Tibial artery (tissue), 4 donors: ENCODE measurements around the gene CD28.

Source experiments
- DNase-seq, 2 donors: peaks; one replicate each; pipeline ENCODE4 v3.0.0-alpha.2; 2019
- H3K27ac ChIP-seq, 2 donors: fragments of 200-600 bp; sonication (generic) in 1 of 2; 1 replicate in 1 of 2; 2 replicates in 1 of 2; pipeline ENCODE4 v1.5.1; 2018 to 2019; ENCODE audit warnings: mild to moderate bottlenecking in 1 of 2
- H3K27me3 ChIP-seq, 2 donors: fragments of 200-600 bp; sonication (generic) in 1 of 2; one replicate each; pipeline versions ENCODE4 v1.5.1 to v1.6.0; 2016 to 2019
- H3K36me3 ChIP-seq, 3 donors: fragments of 200-600 bp; sonication (generic) in 2 of 3; one replicate each; pipeline ENCODE4 v1.5.1; 2016 to 2019; ENCODE audit warnings: mild to moderate bottlenecking in 2 of 3
- H3K4me1 ChIP-seq, 4 donors: fragments of 200-600 bp; sonication (generic) in 2 of 4; 1 replicate in 3 of 4; 2 replicates in 1 of 4; pipeline ENCODE4 v1.5.1; 2016 to 2019
- H3K4me3 ChIP-seq, 2 donors: fragments of 200-600 bp; sonication (generic) in 1 of 2; 1 replicate in 1 of 2; 2 replicates in 1 of 2; pipeline ENCODE4 v1.5.1; 2018 to 2019; ENCODE audit warnings: mild to moderate bottlenecking in 2 of 2
- H3K9me3 ChIP-seq, 3 donors: fragments of 200-600 bp; sonication (generic) in 1 of 3; one replicate each; pipeline ENCODE4 v1.5.1; 2016 to 2019
- intact Hi-C: fragments of 100-400 bp; cut with DNase I; formaldehyde crosslinking; loops from one replicate; pipeline ENCODE4 v1.15.0; 2023; ENCODE audit warnings: low total_unique reads
- TF ChIP-seq, protein P1 (sequence below), 2 experiments: fragments of 200-600 bp in 1 of 2; fragments of 450-650 bp in 1 of 2; IDR thresholded peaks; one replicate each; pipeline ENCODE4 v1.5.1; 2017 to 2019; ENCODE audit warnings: antibody characterized with exemption in 2 of 2, mild to moderate bottlenecking in 1 of 2, moderate library complexity in 1 of 2

CD28 gene

DNA sequence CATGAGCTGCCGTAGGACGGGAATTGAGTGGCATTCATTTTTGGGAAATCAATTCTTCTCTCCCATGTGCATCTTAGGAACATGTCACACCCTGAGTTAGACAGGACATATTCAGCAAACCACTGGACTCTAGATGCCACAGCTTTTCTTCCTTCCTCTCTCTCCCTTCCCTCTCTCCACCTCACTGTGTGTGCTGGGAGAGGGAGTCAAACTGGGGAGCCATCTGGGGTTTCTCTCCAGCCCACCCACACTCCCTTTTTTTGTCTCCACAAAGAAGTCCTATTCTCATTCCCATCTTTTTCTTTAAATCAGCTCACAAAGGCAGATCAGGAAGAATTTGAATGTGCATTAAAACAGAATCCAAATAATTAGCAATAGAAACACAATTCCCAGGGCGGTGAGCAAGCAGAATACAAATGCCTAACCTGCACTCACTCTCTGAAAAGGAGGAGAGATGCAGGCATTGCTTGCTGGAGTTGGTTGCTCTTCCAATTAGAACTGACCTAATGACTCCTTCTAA is 15.4 kb downstream of the CD28 start:
- intact Hi-C loops = no loop called here
- Histone ChIP-seq H3K4me1 (no peaks in the 10 kb centered on the region), H3K27ac (no peak overlapping the region), H3K36me3 (no peaks in the 10 kb centered on the region), H3K27me3 (no peaks in the 10 kb centered on the region), H3K9me3 (no peaks in the 10 kb centered on the region), H3K4me3 (no peak overlapping the region)
- TF ChIP-seq, protein P1, sequence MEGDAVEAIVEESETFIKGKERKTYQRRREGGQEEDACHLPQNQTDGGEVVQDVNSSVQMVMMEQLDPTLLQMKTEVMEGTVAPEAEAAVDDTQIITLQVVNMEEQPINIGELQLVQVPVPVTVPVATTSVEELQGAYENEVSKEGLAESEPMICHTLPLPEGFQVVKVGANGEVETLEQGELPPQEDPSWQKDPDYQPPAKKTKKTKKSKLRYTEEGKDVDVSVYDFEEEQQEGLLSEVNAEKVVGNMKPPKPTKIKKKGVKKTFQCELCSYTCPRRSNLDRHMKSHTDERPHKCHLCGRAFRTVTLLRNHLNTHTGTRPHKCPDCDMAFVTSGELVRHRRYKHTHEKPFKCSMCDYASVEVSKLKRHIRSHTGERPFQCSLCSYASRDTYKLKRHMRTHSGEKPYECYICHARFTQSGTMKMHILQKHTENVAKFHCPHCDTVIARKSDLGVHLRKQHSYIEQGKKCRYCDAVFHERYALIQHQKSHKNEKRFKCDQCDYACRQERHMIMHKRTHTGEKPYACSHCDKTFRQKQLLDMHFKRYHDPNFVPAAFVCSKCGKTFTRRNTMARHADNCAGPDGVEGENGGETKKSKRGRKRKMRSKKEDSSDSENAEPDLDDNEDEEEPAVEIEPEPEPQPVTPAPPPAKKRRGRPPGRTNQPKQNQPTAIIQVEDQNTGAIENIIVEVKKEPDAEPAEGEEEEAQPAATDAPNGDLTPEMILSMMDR (IDR thresholded peaks at IDR 0.05) = no peak
- no peak for DNase-seq

DNA sequence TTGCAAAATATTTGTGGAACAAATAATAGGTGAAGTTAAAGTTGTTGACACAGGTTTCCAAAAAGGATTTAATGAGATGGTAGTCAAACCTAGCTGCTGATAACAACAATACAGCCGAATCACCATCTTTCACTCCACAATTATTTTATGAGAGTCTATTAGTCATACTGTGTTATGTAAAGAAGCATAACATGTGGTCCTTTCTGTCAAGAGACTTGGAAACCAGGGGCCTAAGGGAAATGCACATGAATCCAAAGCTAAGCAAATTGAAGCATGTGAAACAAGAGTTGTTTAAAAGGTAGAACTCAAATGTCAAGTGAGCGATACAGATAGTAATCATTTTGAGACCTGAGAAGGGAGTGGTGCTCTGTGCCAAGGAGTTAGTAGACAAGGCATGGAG is 16.0 kb downstream of the CD28 start:
- H3K27me3 ChIP-seq = no peaks in the 10 kb centered on the region
- no peaks in the 10 kb centered on the region for H3K36me3 ChIP-seq
- TF ChIP-seq, protein P1 (IDR thresholded peaks at IDR 0.05) = no peak
- H3K4me1 ChIP-seq = no peaks in the 10 kb centered on the region
- no peak overlapping the region for H3K4me3 ChIP-seq
- DNase-seq = no peak
- no peaks in the 10 kb centered on the region for H3K9me3 ChIP-seq
- intact Hi-C loops = no loop called here
- H3K27ac ChIP-seq = no peak overlapping the region

GRCh38 chr2:203728321-203728720 is 21.9 kb downstream of the CD28 start:
- TF ChIP-seq, protein P1 (IDR thresholded peaks at IDR 0.05) = no peak
- DNase-seq = no peak
- Histone ChIP-seq H3K9me3 (no peaks in the 10 kb centered on the region), H3K4me3 (no peak overlapping the region), H3K27ac (no peak overlapping the region), H3K27me3 (no peaks in the 10 kb centered on the region), H3K4me1 (no peaks in the 10 kb centered on the region), H3K36me3 (no peaks in the 10 kb centered on the region)
- intact Hi-C loops = no loop called here

DNA sequence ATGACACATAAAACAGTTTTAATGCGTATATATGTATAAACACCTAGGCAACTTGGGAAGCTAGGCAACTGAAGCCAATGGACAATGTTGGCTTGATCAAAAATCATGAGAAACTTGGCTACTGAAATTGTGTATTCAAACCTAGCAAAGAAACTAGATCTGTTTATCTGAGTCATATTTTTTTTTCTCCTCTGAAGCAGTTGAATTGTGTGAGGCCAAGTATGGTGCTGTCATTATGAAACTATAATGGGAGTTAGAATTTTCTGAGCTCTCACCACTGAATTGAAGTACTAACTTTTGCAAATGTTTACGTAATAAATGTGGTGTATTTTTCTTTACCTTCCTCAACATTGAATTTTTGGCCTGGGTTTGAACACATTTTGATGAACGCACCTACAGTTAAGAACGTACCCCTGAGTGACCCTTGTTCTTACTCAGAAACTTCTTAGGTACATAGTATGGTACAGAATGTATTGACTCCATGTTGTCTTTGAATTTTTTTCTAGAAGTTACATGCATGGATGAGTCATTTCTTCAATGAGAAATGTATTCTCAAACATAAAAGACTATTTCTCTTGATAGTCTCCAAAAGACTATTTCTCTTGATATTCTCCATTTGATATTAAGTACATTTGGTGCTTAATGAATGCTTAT is 23.8 kb downstream of the CD28 start:
- Histone ChIP-seq H3K27me3 (no peaks in the 10 kb centered on the region), H3K27ac (no peak overlapping the region), H3K4me1 (no peaks in the 10 kb centered on the region), H3K36me3 (no peaks in the 10 kb centered on the region), H3K9me3 (no peaks in the 10 kb centered on the region), H3K4me3 (no peak overlapping the region)
- TF ChIP-seq, protein P1 (IDR thresholded peaks at IDR 0.05) = no peak
- intact Hi-C loops = no loop called here
- no peak for DNase-seq

DNA sequence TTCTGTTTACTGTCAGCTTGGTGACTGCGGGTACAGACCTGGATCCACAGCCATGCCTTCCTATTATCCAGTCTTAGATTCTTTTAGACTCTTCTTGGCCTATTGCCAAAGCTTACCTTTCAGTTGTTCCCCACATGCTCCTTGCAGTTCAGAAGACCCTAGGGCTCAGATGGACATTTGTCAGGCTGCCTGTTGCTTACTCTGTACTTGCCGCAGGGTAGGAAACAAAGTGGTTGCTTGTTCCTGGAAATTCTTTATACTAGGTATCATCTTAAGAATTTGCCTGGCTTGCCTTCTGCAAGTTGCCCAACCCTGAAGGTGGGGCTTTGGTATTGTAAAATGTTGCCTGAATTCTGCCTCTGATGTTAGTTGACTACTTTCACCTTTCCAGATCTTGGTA is 24.4 kb downstream of the CD28 start:
- Histone ChIP-seq H3K4me1 (no peaks in the 10 kb centered on the region), H3K27ac (no peak overlapping the region), H3K27me3 (no peaks in the 10 kb centered on the region), H3K4me3 (no peak overlapping the region), H3K36me3 (no peaks in the 10 kb centered on the region), H3K9me3 (no peaks in the 10 kb centered on the region)
- TF ChIP-seq, protein P1 (IDR thresholded peaks at IDR 0.05) = no peak
- no peak for DNase-seq
- intact Hi-C loops = no loop called here
